CD4-positive, alpha-beta T cell (primary cell): ENCODE measurements around the gene FOXO3. TPM values are rescaled to one million over a fixed set of nuclear protein-coding genes. Genes with fewer than 3 reads are reported as not detected.

ENCODE experiments used
- ATAC-seq: fragments of 200-7000 bp; cut with Tn5 transposase; one replicate; pipeline ENCODE4 v1.10.0; 2022; ENCODE audit warnings: mild to moderate bottlenecking; ENCODE audit not compliant: poor library complexity
- CTCF ChIA-PET: fragments of 350-600 bp; sonication (Branson Sonifier 250); formaldehyde crosslinking; loops from one replicate; lab custom pipeline; 2021; ENCODE audit warnings: antibody characterized with exemption, inconsistent platforms; lab: Charles Lee
- POLR2A ChIA-PET: fragments of 350-600 bp; sonication (Branson Sonifier 250); formaldehyde crosslinking; loops from one replicate; lab custom pipeline; 2021; ENCODE audit warnings: antibody characterized with exemption, inconsistent platforms; lab: Charles Lee
- DNase-seq, 14 experiments: peaks; one replicate each; pipeline ENCODE4 v3.0.0-alpha.2; 2013 to 2020; ENCODE audit warnings: mixed read lengths in 2 of 14
- H3K27ac ChIP-seq, 2 donors: one replicate each; pipeline versions ENCODE4 v1.5.1 to v1.7.0; 2013; ENCODE audit warnings: low read length in 2 of 2, low read depth in 1 of 2, mild to moderate bottlenecking in 1 of 2
- H3K27me3 ChIP-seq, 2 experiments: 1 replicate in 1 of 2; 2 replicates in 1 of 2; pipeline versions ENCODE4 v1.6.1 to v1.7.0; 2013; ENCODE audit warnings: low read length in 2 of 2, control low read depth in 1 of 2, mild to moderate bottlenecking in 1 of 2, moderate library complexity in 1 of 2; ENCODE audit not compliant: insufficient read depth in 2 of 2, control insufficient read depth in 1 of 2
- H3K36me3 ChIP-seq: one replicate; pipeline ENCODE4 v1.6.1; 2013; ENCODE audit warnings: low read length, control low read depth; ENCODE audit not compliant: insufficient read depth
- H3K4me1 ChIP-seq: one replicate; pipeline ENCODE4 v1.6.1; 2013; ENCODE audit warnings: low read length, control low read depth; ENCODE audit not compliant: insufficient read depth
- H3K4me3 ChIP-seq: one replicate; pipeline ENCODE4 v1.5.1; 2013; ENCODE audit warnings: mild to moderate bottlenecking, low read length, moderate library complexity
- H3K9me3 ChIP-seq, 2 experiments: 1 replicate in 1 of 2; 2 replicates in 1 of 2; pipeline versions ENCODE4 v1.6.1 to v1.7.0; 2013; ENCODE audit warnings: low read length in 2 of 2, mild to moderate bottlenecking in 2 of 2, control low read depth in 1 of 2, moderate library complexity in 1 of 2; ENCODE audit not compliant: control insufficient read depth in 1 of 2, insufficient read depth in 1 of 2
- H3K27ac Mint-ChIP-seq: one replicate; pipeline ENCODE4 v1.8.0; 2020; ENCODE audit warnings: mixed read lengths
- H3K27me3 Mint-ChIP-seq: one replicate; pipeline ENCODE4 v1.8.0; 2021; ENCODE audit warnings: mixed read lengths
- H3K36me3 Mint-ChIP-seq: one replicate; pipeline ENCODE4 v1.8.0; 2021; ENCODE audit warnings: low read depth, mixed read lengths
- H3K4me1 Mint-ChIP-seq: one replicate; pipeline ENCODE4 v1.8.0; 2021; ENCODE audit warnings: low read depth, mixed read lengths
- H3K4me3 Mint-ChIP-seq: one replicate; pipeline ENCODE4 v1.8.0; 2020; ENCODE audit warnings: mild to moderate bottlenecking, mixed read lengths
- H3K9me3 Mint-ChIP-seq: one replicate; pipeline ENCODE4 v1.8.0; 2020; ENCODE audit warnings: mixed read lengths
- CTCF ChIP-seq: fragments of 200-600 bp; IDR thresholded peaks from one replicate; pipeline ENCODE4 v1.8.0; 2022; ENCODE audit warnings: antibody characterized with exemption, mild to moderate bottlenecking
- intact Hi-C, 2 experiments: fragments of 100-400 bp; cut with DNase I in 1 of 2; cut with micrococcal nuclease in 1 of 2; formaldehyde crosslinking; loops; one replicate each; pipeline versions ENCODE4 v1.15.1 to v1.9.0; 2023 to 2025; cut with DNase I, micrococcal nuclease
- total RNA-seq, 174 experiments: library from RNA in 2 of 174; stranded (reverse) in 2 of 174; gene quantifications; one replicate each; pipeline ENCODE4 v1.2.3 and lab custom pipeline; 2021 to 2026

The FOXO3 gene
- total RNA-seq, 2 experiments from 2014 or later, result 24.3 to 25.3 TPM

GRCh38 chr6:108568101-108568500 lies 7.4 kb downstream of the FOXO3 start:
- POLR2A ChIA-PET, result interaction anchor here (1.0 kb wide), 1 partner anchor 9 kb away, joined by 3 read pairs; no protein-coding TSS in a partner anchor
- Mint-ChIP-seq H3K27me3 (no peaks in the 10 kb centered on the region), H3K36me3 (peaks cover 48% of the 10 kb centered on the region), H3K4me1 (peaks cover 63% of the 10 kb centered on the region), H3K27ac (no peak overlapping the region), H3K4me3 (no peak overlapping the region), H3K9me3 (no peaks in the 10 kb centered on the region)
- TF ChIP-seq CTCF, result no peak
- intact Hi-C loops, result loop anchor here in 1 of 2 experiments (5.0 kb wide), 2 partner anchors 49 to 64 kb away; no protein-coding TSS in a partner anchor
- H3K4me3 ChIP-seq, result no peak overlapping the region
- H3K9me3 ChIP-seq, result no peaks in the 10 kb centered on the region
- no peak overlapping the region for H3K27ac ChIP-seq
- CTCF ChIA-PET, result interaction anchor here (1.0 kb wide), 1 partner anchor 7 kb away, joined by 3 read pairs; the partner anchor contains the start of gene FOXO3
- peaks cover 37% of the 10 kb centered on the region for H3K4me1 ChIP-seq
- H3K36me3 ChIP-seq, result peaks cover 47% of the 10 kb centered on the region
- ATAC-seq (no peak), DNase-seq (no peak)
- no peaks in the 10 kb centered on the region for H3K27me3 ChIP-seq

GRCh38 chr6:108568551-108569305 lies 8.0 kb downstream of the FOXO3 start:
- no peak for ATAC-seq
- no peaks in the 10 kb centered on the region for H3K27me3 ChIP-seq
- ChIA-PET POLR2A (interaction anchor here (1.0 kb wide), 1 partner anchor 9 kb away, joined by 3 read pairs; no protein-coding TSS in a partner anchor), CTCF (interaction anchor here (1.0 kb wide), 1 partner anchor 8 kb away, joined by 3 read pairs; the partner anchor contains the start of gene FOXO3)
- no peaks in the 10 kb centered on the region for H3K9me3 Mint-ChIP-seq
- no peak overlapping the region for H3K4me3 ChIP-seq
- H3K27ac Mint-ChIP-seq, result no peak overlapping the region
- H3K4me3 Mint-ChIP-seq, result no peak overlapping the region
- intact Hi-C loops, result loop anchor here in 1 of 2 experiments (5.0 kb wide), 2 partner anchors 49 to 64 kb away; no protein-coding TSS in a partner anchor
- H3K27me3 Mint-ChIP-seq, result no peaks in the 10 kb centered on the region
- DNase-seq, result no peak
- peaks cover 58% of the 10 kb centered on the region for H3K4me1 Mint-ChIP-seq
- H3K36me3 ChIP-seq, result peaks cover 47% of the 10 kb centered on the region
- H3K9me3 ChIP-seq, result no peaks in the 10 kb centered on the region
- peaks cover 48% of the 10 kb centered on the region for H3K36me3 Mint-ChIP-seq
- TF ChIP-seq CTCF, result no peak
- H3K27ac ChIP-seq, result no peak overlapping the region
- H3K4me1 ChIP-seq, result peaks cover 37% of the 10 kb centered on the region

- H3K9me3 Mint-ChIP-seq, result no peaks in the 10 kb centered on the region
- Histone ChIP-seq H3K27me3 (no peaks in the 10 kb centered on the region), H3K4me1 (peaks cover 36% of the 10 kb centered on the region), H3K27ac (no peak overlapping the region), H3K36me3 (peaks cover 47% of the 10 kb centered on the region), H3K4me3 (no peak overlapping the region), H3K9me3 (no peaks in the 10 kb centered on the region)
- no peaks in the 10 kb centered on the region for H3K27me3 Mint-ChIP-seq
- peaks cover 56% of the 10 kb centered on the region for H3K4me1 Mint-ChIP-seq
- ATAC-seq (no peak), DNase-seq (no peak)
- no peak overlapping the region for H3K27ac Mint-ChIP-seq
- H3K4me3 Mint-ChIP-seq, result no peak overlapping the region
- no peak for TF ChIP-seq CTCF
- CTCF ChIA-PET, result no interaction called here
- POLR2A ChIA-PET, result interaction anchor here (0.6 kb wide), 1 partner anchor 210 kb away, joined by 3 read pairs; no protein-coding TSS in a partner anchor
- peaks cover 48% of the 10 kb centered on the region for H3K36me3 Mint-ChIP-seq
- intact Hi-C loops, result no loop called here
These were observed 9.8 kb downstream of the FOXO3 start for GRCh38 chr6:108570517-108570916.
